Epidermal melanocyte (primary cell): ENCODE measurements around the gene TMED4.

Source experiments
- DNase-seq: peaks from one replicate; pipeline ENCODE4 v3.0.0; 2011; ENCODE audit warnings: low spot score; ENCODE audit not compliant: insufficient read length

TMED4 gene

DNA sequence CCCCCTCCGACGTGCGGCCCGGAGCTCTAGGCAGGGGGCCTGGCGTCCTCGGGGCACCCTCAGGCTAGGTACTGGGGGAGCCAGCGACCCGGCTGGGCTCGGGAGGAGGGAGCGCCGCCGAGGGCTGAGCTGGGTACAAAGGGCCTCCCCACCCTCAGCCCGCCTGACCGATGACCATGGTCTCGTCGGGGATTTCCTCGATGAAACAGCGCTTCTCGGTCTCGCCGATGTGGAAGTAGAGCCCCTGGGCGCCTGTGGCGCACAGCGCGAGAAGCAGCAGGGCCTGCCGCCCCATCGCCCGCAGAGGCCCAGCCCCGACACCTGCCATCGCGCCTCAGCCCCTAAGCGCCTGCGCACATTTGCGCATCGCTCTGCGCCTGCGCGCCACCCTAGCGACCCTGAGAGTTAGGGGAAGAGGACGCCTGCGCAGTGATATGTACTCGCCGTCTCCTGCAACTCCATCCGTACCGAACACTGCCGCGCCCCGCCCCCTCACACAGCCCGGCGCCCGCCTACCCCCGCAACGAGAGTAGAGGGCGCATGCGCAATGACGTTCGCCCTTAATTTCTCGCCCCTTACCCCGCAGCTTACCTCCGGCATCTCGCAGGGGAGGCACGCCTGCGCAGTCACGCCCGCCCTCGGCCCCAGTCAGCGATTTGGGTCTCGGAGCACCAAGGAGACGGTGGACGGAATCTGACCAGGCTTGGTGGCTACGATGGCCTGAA, at the start of gene TMED4:
TSS of gene TMED4 (minus strand) at position 353 of the 725 bp plus-strand sequence. CDS start at position 328, 25 bp downstream.
- DNase-seq: peak; percentile 98

DNA sequence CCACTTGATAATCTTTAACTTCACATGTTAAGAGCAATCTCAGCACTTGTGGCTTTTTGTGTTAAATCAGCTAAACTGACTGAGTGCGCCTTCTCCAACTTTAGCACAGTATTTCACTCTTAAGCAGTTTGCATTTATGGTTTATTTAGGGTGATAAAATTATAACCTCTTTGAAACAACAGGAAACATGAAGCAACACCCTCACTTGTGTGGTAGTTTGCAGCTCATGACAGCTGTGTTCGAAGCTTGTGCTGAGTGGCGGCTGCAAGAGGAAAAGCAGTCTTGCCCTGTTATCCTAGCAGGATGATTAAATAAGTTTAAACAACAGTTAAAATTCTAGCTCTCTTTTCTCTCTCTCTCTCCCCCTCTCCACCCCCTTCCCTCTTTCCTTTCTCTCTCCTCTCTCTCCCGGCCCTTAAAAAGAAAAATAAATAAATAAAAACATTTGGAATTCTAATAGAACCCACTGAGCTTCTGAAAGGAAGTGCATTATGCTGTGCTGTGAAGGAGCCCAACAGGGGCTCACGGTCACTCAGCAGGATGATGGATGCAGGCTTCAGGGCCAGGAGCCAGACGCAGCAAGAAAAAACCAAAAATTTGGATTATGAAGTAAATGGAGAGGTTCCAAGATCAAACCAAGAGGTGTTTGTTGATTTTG, 49.6 kb upstream of the TMED4 start:
- no peak for DNase-seq

DNA sequence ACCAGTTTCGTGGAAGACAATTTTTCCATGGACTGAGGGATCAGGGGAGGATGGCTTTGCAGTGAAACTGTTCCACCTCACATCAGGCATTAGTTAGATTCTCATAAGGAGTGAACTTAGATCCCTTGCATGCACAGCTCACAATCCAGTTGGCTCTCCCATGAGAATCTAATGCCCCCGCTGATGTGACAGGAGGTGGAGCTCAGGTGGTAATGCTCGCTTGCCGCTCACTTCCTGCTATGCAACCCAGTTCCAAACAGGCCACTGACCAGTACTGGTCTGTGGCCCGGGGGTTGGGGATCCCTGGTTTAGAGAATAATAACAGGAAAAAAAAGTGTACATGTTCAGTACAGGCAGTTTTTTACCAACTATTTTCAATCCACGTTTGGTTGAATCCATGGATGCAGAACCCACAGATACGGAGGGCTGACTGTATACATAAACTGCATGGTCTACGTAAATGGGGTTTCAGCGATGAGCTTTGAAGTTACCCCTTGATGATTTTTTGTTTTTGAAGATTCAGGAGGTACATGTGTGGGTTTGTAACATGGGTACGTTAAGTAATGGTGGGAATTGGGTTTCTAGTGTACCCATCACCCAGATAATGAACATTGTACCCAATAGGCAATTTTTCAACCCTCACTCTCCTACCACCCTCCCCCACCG, 48.9 kb upstream of the TMED4 start:
- DNase-seq: no peak

DNA sequence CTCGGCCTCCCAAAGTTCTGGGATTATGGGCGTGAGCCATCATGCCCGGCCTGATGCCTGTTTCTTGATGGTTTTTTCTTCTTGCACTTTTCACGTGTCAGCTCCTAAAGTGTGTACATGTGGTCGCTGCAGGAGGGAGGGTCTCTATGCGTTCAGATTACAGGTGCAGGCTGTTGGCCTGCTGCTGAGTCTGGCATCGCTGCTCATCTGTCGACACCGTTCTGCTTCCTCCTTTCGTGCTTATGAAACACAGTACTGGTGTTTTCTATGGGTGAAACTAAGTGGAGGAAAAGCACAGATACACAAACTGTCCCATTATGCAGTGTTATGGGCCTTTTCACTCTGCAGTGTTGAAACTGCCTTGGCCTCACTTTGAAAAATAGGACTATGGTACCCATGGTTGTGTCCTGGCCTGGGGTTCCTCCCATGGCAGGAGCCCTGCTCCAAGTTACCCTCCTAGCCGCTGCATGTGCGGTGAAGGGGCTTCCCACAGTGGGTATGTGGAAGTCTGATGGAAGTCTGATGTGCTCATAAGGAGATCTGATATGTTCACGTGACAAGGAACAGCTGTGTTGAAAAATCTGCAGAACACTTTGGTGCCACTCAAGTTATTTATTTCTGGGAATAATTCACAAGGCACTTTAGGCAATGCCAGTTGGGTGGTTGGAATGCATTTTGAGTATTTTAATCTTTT, 47.9 kb upstream of the TMED4 start:
- DNase-seq: no peak

DNA sequence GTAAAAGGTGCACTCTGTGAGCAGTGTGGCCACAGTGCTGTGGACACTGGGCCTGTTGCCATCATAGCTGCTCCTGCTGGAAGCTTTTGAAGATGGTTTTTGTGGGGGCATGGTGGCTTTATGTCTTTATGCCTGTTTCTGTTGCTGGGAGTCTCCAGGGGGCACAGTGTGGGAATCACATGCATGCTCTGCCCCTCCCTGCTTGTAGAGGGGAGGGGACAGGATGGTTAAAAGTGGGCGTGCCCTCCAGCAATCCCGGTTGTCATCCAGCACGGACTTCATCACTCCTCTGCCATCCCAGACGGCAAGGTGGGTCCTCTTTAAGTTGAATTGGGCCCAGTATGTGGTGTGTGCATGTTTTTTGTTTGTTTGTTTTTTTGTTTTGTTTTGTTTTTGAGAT, 44.6 kb upstream of the TMED4 start:
- DNase-seq: no peak

DNA sequence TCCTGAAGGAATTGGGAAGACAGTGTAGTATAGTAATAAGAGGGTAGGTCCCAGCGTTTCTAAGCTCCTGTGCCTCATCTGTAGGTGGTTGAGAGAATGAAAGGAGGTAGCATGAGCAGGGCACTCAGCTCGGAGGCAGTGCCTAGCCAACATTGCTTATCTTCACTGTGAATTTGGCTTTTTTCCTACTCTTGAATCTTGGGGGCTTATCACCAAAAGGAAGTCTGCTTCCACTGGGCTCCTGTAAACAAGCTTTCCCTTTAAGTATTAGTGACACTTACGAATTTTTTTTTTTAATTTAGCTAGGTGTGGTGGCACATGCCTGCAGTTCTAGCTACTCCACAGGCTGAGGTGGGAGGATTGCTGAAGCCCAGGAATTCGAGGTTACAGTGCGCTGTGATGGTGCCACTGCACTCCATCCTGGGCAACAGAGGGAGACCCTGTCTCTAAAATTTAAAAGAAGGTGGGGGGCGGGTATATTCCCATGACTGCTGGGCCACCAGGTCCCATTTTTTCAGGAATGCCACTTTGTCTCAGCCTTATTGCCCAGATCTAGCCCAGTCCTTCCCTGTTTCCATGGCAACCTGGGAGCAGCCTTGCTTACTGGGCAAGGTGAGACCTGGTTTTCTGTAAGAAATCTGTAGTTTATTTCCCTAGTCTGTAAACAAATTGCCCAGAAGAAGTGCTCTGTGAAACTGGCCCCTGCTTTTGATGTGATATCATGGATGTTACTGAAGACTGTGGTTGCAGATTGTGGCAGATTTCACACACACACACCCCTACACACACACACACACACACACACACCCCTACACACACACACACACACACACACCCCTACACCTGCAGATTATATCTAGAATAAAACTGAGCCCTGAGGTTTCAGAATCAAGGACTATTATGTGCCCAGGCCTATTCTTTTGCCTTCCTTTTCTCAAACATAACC, 43.8 kb upstream of the TMED4 start:
- no peak for DNase-seq

DNA sequence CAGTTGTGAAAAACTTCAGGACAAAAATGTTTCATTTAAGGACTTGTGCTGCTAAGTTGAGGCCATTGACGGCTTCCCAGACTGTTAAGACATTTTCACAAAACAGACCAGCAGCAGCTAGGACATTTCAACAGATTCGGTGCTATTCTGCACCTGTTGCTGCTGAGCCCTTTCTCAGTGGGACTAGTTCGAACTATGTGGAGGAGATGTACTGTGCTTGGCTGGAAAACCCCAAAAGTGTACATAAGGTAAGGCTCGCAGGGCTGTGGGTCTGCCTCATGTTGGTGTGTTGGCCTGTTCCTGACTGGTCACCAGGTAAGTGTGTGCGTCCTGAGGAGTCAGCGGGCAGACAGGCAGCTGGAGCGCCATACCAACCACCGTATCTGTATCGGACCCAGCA, 42.3 kb upstream of the TMED4 start:
- no peak for DNase-seq

DNA sequence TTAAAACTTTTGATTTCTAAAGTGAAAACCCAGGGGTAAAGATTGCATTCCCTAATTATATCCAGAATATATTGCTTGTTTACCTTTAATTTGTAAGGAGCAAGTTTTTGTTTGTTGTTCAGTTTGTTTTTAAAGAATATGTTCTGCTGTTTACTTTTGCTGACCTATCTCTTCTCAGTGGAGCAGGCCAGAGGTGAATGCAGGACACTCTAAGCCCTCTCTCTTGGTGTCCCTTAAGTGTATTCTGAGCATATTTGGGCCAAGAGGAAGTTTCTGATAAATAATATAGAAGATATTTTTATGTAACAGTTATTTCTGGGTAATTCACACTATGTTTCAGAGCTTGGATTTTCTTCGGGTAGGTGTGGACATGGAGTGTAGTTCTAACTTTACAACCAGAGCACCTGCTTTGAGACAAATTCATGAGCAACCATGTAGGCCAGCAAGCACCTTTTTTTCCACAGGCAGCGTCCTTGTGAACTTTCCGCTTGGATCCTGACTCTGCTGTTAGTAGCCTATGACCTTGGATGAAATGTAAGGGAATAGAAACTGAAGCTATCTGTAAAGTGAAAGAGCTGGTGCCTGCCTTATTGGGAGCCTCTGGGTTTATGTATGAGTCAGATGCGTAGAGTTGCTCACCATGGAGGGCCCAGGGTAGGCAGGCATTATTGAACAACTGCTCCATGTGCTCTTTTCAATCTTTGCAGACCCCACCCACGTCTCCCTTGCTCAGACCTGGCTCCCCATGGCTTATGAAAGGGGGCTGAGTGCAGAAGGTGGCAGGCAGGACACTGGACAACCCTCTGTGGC, 40.5 kb upstream of the TMED4 start:
- no peak for DNase-seq

DNA sequence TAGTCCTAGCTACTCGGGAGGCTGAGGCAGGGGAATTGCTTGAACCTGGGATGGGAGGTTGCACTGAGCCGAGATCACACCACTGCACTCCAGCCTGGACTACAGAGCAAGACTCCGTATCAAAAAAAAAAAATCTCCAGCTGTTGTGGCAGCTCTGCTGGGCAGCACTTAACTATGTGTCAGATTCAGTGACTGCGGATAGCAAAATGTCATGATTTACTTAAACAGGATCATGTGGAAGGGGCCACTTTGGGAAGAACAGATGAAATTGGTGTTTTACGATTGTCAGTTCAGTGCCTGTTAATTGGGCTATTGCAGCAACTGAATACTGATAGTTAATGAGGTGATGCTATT, 39.7 kb upstream of the TMED4 start:
- DNase-seq: no peak

DNA sequence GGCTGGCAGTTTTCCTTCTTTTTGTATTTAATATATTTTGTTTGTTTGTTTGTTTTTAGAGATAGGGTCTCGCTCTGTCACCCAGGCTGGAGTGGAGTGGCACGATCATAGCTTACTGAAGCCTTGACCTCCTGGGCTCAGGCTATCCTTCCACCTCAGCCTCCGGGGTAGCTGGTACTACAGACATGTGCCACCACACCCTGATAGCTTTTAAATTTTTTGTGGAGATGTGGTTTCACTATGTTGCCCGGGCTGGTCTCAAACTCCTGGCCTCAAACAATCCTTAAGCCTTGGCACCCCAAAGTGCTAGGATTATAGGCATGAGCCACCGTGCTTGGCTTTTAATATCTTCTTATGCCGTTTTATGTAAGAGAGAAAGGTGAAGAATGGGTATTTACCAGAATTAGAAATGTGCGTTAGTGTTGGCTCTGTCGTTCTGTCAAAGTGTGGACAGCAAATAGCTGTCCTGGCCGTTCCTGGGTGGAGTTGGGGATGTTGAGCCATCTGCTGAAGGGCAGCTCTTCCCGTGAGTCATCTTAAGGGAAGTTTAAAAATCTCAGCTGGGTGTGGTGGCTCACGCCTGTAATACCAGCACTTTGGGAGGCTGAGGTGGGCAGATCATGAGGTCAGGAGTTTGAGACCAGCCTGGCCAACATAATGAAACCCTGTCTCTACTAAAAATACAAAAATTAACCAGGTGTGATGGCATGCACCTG, 39.2 kb upstream of the TMED4 start:
- DNase-seq: no peak

DNA sequence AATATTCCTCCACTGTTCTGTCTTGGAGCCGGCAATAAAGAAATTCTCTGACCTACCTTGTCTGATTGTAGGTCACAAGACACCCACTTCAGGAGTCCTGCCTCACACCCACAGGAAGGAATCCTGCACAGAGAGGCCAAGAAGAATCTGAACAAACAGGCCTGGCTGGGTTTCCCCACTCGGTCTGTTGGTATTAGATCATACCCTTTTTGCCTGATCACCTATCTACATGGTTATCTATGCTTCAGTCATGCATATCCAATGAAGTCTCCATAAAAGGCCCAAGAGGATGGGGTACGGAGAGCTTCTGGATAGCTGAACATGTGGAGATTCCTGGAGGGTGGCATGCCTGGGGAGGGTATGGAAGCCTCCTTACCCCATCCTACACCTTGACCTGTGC, 36.7 kb upstream of the TMED4 start:
- DNase-seq: no peak

DNA sequence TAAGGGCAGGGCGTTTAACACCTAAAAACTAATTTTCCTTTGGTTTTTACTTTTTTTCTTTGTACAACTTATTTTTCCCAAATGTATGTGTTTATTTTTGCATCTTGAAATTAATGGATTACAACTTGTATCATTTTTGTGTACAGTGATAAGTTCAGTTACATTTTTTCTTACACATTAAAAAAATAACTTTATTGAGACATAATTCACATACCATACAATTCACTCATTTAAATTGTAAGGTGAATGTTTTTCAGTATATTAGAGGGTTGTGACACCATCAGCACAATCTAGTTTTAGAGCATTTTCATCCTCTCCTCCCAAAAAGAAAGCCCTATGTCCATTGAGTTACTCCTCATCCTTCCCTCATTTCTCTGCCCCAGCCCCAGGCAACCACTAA, 36.0 kb upstream of the TMED4 start:
- no peak for DNase-seq

DNA sequence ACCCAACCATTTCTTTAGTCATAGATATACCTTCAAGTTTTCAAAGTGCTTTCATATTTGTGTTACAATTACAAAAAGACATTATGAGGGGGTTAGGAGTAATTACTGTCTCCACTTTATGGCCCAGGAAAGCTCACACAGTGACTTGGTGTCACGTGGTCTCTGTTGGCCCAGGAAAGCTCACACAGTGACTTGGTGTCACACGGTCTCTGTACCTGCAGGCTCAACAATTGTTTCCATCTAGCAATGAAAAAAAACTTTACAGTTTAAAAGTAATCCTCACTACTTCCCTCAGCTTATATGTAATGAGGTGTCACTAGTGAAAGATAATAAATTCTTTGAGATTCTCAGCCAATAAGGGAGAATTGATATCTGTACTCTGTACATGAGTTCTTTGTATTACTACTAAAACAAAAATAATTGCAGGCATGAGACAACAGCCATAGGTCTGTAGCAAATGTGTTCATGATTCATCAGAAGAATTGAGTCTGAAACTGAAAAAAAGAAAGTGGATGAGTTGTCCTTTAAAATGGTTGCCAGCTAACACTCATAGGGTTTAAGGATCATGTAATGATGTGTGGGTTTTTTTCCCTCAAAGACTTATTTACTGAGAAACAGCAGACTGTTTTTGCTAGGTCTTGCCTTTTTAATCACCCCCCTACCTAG, 35.3 kb upstream of the TMED4 start:
- no peak for DNase-seq

DNA sequence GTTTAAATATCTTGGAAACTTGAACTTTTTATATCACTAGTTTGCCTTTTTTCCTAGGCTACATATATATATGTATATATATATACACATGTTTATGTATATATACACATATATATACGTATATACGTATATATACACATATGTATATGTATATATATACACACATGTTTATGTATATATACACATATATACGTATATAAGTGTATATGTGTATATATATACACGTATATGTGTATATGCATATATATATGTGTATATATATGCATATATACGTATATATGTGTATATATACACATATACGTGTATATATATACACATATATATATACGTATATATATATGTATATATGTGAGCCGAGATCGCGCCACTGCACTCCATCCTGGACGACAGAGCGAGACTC, 34.5 kb upstream of the TMED4 start:
- DNase-seq: no peak

DNA sequence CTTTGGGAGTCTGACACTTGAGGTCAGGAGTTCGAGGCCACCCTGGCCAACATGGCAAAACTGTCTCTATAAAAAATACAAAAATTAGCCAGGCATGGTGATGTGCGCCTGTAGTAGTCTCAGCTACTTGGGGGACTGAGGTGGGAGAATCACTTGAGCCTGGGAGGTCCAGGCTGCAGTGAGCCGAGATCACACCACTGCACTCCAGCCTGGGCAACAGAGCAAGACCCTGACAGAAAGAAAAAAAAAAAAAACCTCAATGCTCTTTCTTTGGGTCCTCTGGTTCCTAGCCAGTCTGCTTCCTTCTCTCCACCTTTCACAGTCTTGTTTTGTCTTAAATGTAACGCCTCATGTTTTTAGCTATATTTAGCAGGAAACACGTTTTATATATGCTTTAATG, 33.8 kb upstream of the TMED4 start:
- DNase-seq: no peak

DNA sequence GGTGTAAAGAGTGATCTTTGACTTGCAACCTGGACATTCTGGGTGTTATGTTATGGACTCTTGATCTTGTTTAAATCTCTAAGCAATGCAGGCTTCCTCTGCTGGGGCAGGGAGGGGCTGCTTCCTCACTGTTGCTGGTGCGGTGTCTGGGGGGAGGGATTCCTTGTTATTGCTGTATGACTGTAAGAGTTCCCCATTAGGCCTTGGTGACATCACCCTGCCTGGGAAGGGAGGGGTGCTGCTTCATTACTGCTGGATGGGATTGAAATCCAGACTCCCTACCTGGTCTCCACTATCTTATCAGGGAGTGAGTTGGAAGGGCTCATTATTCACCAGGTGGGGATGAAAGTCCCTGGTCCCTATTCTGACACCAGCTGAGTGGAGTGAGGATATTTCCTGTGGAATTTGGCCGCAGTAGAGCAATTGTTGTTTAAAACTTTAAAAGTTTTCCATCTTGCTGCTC, 33.1 kb upstream of the TMED4 start:
- no peak for DNase-seq

DNA sequence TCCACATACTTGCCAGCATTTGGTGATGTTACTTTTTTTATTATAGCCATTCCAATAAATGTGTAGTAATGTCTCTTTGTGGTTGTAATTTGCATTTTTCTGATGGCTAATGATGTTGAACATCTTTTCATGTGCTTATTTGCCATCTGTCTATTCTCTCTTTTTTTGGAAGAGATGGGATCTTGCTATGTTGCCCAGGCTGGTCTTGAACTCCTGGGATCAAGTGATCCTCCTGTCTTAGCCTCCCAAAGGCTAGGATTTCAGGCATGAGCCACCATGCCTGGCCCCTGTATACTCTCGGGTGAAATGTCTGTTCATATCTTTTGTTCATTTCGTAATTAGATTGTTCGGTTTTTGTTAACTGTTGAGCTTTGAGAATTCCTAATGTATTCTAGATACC, 27.8 kb upstream of the TMED4 start:
- DNase-seq: no peak

DNA sequence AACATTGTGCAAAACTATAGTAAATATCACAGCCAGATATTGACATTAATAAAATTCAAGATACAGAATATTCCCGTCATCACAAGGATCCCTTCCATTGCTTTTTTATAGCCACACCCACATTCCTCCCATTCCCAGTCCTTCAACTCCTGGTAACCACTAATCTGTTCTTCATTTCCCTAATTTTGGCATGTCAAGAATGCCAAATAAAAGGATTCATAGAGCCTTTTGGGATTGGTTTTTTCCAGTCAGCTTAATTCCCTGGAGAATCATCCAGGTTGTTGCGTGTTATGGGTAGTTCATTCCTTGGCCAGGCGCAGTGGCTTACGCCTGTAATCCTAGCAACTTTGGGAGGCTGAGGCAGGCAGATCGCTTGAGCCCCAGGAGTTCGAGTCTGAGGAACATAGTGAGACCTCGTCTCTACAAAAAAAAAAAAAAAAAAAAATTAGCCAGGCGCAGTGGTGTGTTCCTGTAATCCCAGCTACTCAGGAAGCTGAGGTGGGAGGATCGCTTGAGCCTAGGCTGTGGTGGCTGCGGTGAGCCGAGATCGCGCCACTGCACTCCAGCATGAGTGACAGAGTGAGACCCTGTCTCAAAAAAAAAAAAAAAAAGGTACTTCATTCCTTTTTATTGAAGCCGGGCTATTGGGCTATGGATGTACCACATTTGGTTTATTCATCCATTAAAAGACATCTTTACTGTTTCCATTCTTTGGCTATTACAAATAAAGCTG, 27.1 kb upstream of the TMED4 start:
- peak; percentile 30 for DNase-seq
